ENCODE measurements around the gene ZNF594. TPM values are rescaled to one million over a fixed set of nuclear protein-coding genes. Genes with fewer than 3 reads are reported as not detected.
"Not testable (repeated sequence)": the region's sequence is repeated elsewhere in the genome, so short reads cannot be mapped to it uniquely, and the experiment has no call there.

Gene ZNF594
- total and polyA plus RNA-seq, 9 donors, result 6.4 to 35.6 (median 20.1) TPM

- 76 to 81% (median 76%) methylated on average over 24 of the region's 24 CpGs for WGBS, 3 donors
- no peaks in the 10 kb centered on the region for H3K4me1 ChIP-seq (ENCODE audit: insufficient read depth)
- H3K36me3 ChIP-seq, result no peaks in the 10 kb centered on the region
- no peak overlapping the region for H3K27ac ChIP-seq
- H3K9me3 ChIP-seq, result no peaks in the 10 kb centered on the region
- TF ChIP-seq EP300 (IDR thresholded peaks at IDR 0.05) (no peak), POLR2A (IDR thresholded peaks at IDR 0.05) (no peak), CTCF (IDR thresholded peaks at IDR 0.05) (no peak)
- no peak for DNase-seq
- intact Hi-C loops (cut with DNase I), result no loop called here
- no peak overlapping the region for H3K4me3 ChIP-seq
- no peaks in the 10 kb centered on the region for H3K27me3 ChIP-seq
Observed at GRCh38 chr17:5138616-5139457, 52.8 kb downstream of the ZNF594 start.

- H3K27ac ChIP-seq; DNase-seq; H3K4me3 ChIP-seq; H3K4me1 ChIP-seq (ENCODE audit: insufficient read depth); intact Hi-C loops (cut with DNase I); H3K36me3 ChIP-seq; H3K27me3 ChIP-seq; H3K9me3 ChIP-seq: not testable (repeated sequence)
- 86 to 89% (median 88%) methylated on average over 9 of the region's 9 CpGs for WGBS, 3 donors
Observed at GRCh38 chr17:5138198-5138544, 53.5 kb downstream of the ZNF594 start.

GRCh38 chr17:5137511-5138197 is 54.0 kb downstream of the ZNF594 start:
- H3K4me3 ChIP-seq; H3K36me3 ChIP-seq; intact Hi-C loops (cut with DNase I); H3K27ac ChIP-seq; H3K27me3 ChIP-seq; H3K4me1 ChIP-seq (ENCODE audit: insufficient read depth); DNase-seq; H3K9me3 ChIP-seq: not testable (repeated sequence)
- WGBS, 3 donors, result 91 to 98% (median 97%) methylated on average over 11 to 15 of the region's 15 CpGs

- H3K4me3 ChIP-seq; H3K9me3 ChIP-seq; H3K27me3 ChIP-seq; H3K27ac ChIP-seq; H3K36me3 ChIP-seq; H3K4me1 ChIP-seq (ENCODE audit: insufficient read depth); DNase-seq; intact Hi-C loops (cut with DNase I): not testable (repeated sequence)
- 84% methylated on average over 11 to 14 of the region's 14 CpGs for WGBS, 3 donors
Observed at GRCh38 chr17:5136580-5137412, 54.9 kb downstream of the ZNF594 start.

GRCh38 chr17:5135726-5136579 is 55.7 kb downstream of the ZNF594 start:
- no peaks in the 10 kb centered on the region for H3K4me1 ChIP-seq (ENCODE audit: insufficient read depth)
- DNase-seq, result no peak
- intact Hi-C loops (cut with DNase I), result no loop called here
- H3K4me3 ChIP-seq, result no peak overlapping the region
- H3K36me3 ChIP-seq, result no peaks in the 10 kb centered on the region
- 82 to 86% (median 83%) methylated on average over 14 of the region's 14 CpGs for WGBS, 3 donors
- no peaks in the 10 kb centered on the region for H3K27me3 ChIP-seq
- H3K27ac ChIP-seq, result no peak overlapping the region
- no peaks in the 10 kb centered on the region for H3K9me3 ChIP-seq
- TF ChIP-seq EP300 (IDR thresholded peaks at IDR 0.05), result no peak
- no peak for TF ChIP-seq POLR2A (IDR thresholded peaks at IDR 0.05)
- no peak for TF ChIP-seq CTCF (IDR thresholded peaks at IDR 0.05)

GRCh38 chr17:5135131-5135712 is 56.4 kb downstream of the ZNF594 start:
- H3K9me3 ChIP-seq; H3K27me3 ChIP-seq; H3K4me1 ChIP-seq (ENCODE audit: insufficient read depth); intact Hi-C loops (cut with DNase I); H3K27ac ChIP-seq; H3K4me3 ChIP-seq; H3K36me3 ChIP-seq; DNase-seq: not testable (repeated sequence)
- 79 to 82% (median 80%) methylated on average over 8 of the region's 8 CpGs for WGBS, 3 donors

- H3K4me1 ChIP-seq (ENCODE audit: insufficient read depth); H3K27ac ChIP-seq; DNase-seq; H3K27me3 ChIP-seq; H3K36me3 ChIP-seq; intact Hi-C loops (cut with DNase I); H3K4me3 ChIP-seq; H3K9me3 ChIP-seq: not testable (repeated sequence)
- 77 to 86% (median 80%) methylated on average over 11 of the region's 11 CpGs for WGBS, 3 donors
Observed at GRCh38 chr17:5134571-5134970, 57.1 kb downstream of the ZNF594 start.

GRCh38 chr17:5133961-5134360 is 57.7 kb downstream of the ZNF594 start:
- H3K27me3 ChIP-seq; H3K4me3 ChIP-seq; intact Hi-C loops (cut with DNase I); H3K36me3 ChIP-seq; H3K4me1 ChIP-seq (ENCODE audit: insufficient read depth); H3K9me3 ChIP-seq; H3K27ac ChIP-seq; DNase-seq: not testable (repeated sequence)
- WGBS, 3 donors, result 83 to 93% (median 83%) methylated on average over 8 of the region's 8 CpGs
